HEK293 (cell line): ENCODE data around the gene LTB4R.

ENCODE experiments used
- CTCF ChIA-PET: fragments of 350-600 bp; formaldehyde crosslinking; extraction: SDS; loops from one replicate; lab custom pipeline; 2021; ENCODE audit warnings: antibody characterized with exemption; lab: Yijun Ruan, JAX
- POLR2A ChIA-PET: fragments of 300-600 bp; formaldehyde crosslinking; extraction: SDS; loops from one replicate; lab custom pipeline; 2020; ENCODE audit warnings: antibody characterized with exemption, inconsistent platforms; lab: Yijun Ruan, JAX
- H3K27ac ChIP-seq: fragments of 200-500 bp; sonication (Bioruptor generic); 2 replicates; pipeline ENCODE4 v1.5.1; 2014; ENCODE audit warnings: low read depth, low read length, control low read depth, inconsistent platforms; ENCODE audit errors: extremely low read depth
- H3K36me3 ChIP-seq, 2 experiments: fragments of 200-500 bp in 1 of 2; sonication (Bioruptor generic) in 1 of 2; 1 replicate in 1 of 2; 2 replicates in 1 of 2; pipeline ENCODE4 v1.5.1; 2014 to 2017; ENCODE audit warnings: inconsistent platforms in 2 of 2, low read length in 2 of 2; ENCODE audit not compliant: control insufficient read depth in 2 of 2, insufficient read depth in 1 of 2
- H3K4me1 ChIP-seq: fragments of 200-500 bp; sonication (Bioruptor generic); 2 replicates; pipeline ENCODE4 v1.5.1; 2014; ENCODE audit warnings: mild to moderate bottlenecking, low read length, inconsistent platforms; ENCODE audit not compliant: control insufficient read depth, insufficient read depth
- H3K4me3 ChIP-seq: 2 replicates; pipeline ENCODE4 v1.5.1; 2011; ENCODE audit warnings: low read depth, mild to moderate bottlenecking, control low read depth, low read length, moderate library complexity
- H3K9me3 ChIP-seq: fragments of 200-500 bp; sonication (Bioruptor generic); 2 replicates; pipeline ENCODE4 v1.5.1; 2014; ENCODE audit warnings: low read depth, low read length, inconsistent platforms; ENCODE audit not compliant: control insufficient read depth, insufficient read depth
- MEIS1 ChIP-seq: sonication (generic); formaldehyde crosslinking; IDR thresholded peaks from 2 replicates; pipeline ENCODE4 v1.8.1; 2022; ENCODE audit warnings: missing genetic modification reagents, mild to moderate bottlenecking, borderline replicate concordance
- YY2 ChIP-seq: fragments of 450-650 bp; formaldehyde crosslinking; IDR thresholded peaks from 2 replicates; pipeline ENCODE4 v1.5.1; 2016; ENCODE audit warnings: missing biosample characterization, missing genetic modification characterization
- ZBTB48 ChIP-seq: fragments of 450-650 bp; formaldehyde crosslinking; IDR thresholded peaks from 2 replicates; pipeline ENCODE4 v1.5.1; 2016; ENCODE audit warnings: missing biosample characterization, missing genetic modification characterization
- ZBTB6 ChIP-seq: fragments of 450-650 bp; formaldehyde crosslinking; IDR thresholded peaks from 2 replicates; pipeline ENCODE4 v1.5.1; 2017; ENCODE audit warnings: missing biosample characterization, missing genetic modification characterization
- ZNF555 ChIP-seq: fragments of 450-650 bp; formaldehyde crosslinking; conservative IDR thresholded peaks from 2 replicates; pipeline ENCODE4 v1.5.1; 2017; ENCODE audit warnings: missing biosample characterization, mild to moderate bottlenecking, missing genetic modification characterization, inconsistent platforms
- ZNF580 ChIP-seq: fragments of 450-650 bp; formaldehyde crosslinking; IDR thresholded peaks from 2 replicates; pipeline ENCODE4 v1.5.1; 2016; ENCODE audit warnings: missing biosample characterization, missing genetic modification characterization
- ZNF791 ChIP-seq: fragments of 450-650 bp; formaldehyde crosslinking; IDR thresholded peaks from 2 replicates; pipeline ENCODE4 v1.5.1; 2016; ENCODE audit warnings: missing biosample characterization, missing genetic modification characterization
- ZNF843 ChIP-seq: fragments of 450-650 bp; formaldehyde crosslinking; IDR thresholded peaks from 2 replicates; pipeline ENCODE4 v1.5.1; 2016; ENCODE audit warnings: missing biosample characterization, missing genetic modification characterization
- TF ChIP-seq, protein P1 (sequence below): fragments of 450-650 bp; formaldehyde crosslinking; IDR thresholded peaks from 2 replicates; pipeline ENCODE4 v1.5.1; 2016; ENCODE audit warnings: missing biosample characterization, missing genetic modification characterization
- TF ChIP-seq, protein P2 (sequence below): fragments of 450-650 bp; formaldehyde crosslinking; IDR thresholded peaks from 2 replicates; pipeline ENCODE4 v1.5.1; 2017; ENCODE audit warnings: missing biosample characterization, missing genetic modification characterization
- TF ChIP-seq, protein P3 (sequence below): fragments of 450-650 bp; formaldehyde crosslinking; IDR thresholded peaks from 2 replicates; pipeline ENCODE4 v1.5.1; 2016; ENCODE audit warnings: missing biosample characterization, missing genetic modification characterization

Gene LTB4R

DNA sequence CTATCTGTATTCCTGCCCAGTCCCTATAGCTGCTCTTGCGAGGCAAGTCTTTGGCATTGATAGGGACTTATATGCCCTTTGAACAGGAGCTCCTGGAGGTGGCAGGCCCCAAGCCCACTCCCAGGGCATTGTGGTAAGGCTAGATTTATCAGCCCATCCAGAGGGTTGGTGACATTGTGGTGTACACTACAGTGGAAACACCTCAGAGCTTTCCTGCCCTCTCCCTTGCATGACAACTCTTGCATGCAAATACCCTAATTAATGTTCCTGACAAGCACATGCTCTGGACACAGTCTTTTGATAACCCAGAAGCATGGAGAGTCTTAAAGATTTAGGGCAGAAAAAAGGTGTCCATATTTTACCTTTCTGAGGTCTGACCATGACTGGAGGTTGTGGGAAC, 29.3 kb downstream of the LTB4R start:
- Histone ChIP-seq H3K9me3 (no peaks in the 10 kb centered on the region), H3K4me3 (no peak overlapping the region), H3K36me3 (no peaks in the 10 kb centered on the region), H3K4me1 (no peaks in the 10 kb centered on the region), H3K27ac (no peak overlapping the region)
- ChIA-PET CTCF (interaction anchor here (0.7 to 2.2 kb wide), 4 partner anchors 10 to 96 kb away, joined by 3 to 10 read pairs (median 4); no protein-coding TSS in a partner anchor), POLR2A (no interaction called here)
- TF ChIP-seq ZNF580 (tag by site-specific recombination), result no peak
- TF ChIP-seq, protein P1, sequence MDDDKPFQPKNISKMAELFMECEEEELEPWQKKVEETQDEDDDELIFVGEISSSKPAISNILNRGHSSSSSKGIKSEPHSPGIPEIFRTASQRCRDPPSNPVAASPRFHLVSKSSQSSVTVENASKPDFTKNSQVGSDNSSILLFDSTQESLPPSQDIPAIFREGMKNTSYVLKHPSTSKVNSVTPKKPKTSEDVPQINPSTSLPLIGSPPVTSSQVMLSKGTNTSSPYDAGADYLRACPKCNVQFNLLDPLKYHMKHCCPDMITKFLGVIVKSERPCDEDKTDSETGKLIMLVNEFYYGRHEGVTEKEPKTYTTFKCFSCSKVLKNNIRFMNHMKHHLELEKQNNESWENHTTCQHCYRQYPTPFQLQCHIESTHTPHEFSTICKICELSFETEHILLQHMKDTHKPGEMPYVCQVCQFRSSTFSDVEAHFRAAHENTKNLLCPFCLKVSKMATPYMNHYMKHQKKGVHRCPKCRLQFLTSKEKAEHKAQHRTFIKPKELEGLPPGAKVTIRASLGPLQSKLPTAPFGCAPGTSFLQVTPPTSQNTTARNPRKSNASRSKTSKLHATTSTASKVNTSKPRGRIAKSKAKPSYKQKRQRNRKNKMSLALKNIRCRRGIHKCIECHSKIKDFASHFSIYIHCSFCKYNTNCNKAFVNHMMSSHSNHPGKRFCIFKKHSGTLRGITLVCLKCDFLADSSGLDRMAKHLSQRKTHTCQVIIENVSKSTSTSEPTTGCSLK, result no peak
- no peak for TF ChIP-seq ZNF791 (tag by site-specific recombination)
- no peak for TF ChIP-seq YY2 (tag by site-specific recombination)
- TF ChIP-seq, protein P2, sequence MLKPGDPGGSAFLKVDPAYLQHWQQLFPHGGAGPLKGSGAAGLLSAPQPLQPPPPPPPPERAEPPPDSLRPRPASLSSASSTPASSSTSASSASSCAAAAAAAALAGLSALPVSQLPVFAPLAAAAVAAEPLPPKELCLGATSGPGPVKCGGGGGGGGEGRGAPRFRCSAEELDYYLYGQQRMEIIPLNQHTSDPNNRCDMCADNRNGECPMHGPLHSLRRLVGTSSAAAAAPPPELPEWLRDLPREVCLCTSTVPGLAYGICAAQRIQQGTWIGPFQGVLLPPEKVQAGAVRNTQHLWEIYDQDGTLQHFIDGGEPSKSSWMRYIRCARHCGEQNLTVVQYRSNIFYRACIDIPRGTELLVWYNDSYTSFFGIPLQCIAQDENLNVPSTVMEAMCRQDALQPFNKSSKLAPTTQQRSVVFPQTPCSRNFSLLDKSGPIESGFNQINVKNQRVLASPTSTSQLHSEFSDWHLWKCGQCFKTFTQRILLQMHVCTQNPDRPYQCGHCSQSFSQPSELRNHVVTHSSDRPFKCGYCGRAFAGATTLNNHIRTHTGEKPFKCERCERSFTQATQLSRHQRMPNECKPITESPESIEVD (tag by site-specific recombination), result no peak
- TF ChIP-seq ZNF843, result no peak
- no peak for TF ChIP-seq ZBTB6 (tag by site-specific recombination)
- TF ChIP-seq MEIS1 (CRISPR knock-in tag), result no peak
- TF ChIP-seq ZBTB48 (tag by site-specific recombination), result no peak

DNA sequence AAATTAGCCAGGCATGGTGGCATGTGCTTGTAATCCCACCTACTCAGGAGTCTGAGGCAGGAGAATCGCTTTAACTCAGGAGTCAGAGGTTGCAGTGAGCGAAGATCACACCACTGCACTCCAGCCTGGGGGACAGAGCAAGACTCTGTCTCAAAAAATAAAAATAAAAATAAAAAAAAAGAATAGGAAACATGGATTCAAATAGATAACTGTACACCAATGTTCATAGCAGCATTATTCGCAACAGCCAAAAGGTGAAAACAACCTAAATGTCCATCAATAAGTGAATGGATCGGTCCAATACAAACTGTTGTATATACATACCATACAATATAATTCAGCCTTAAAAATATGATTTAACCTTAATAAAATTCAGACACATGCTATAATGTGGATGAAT, 31.6 kb downstream of the LTB4R start:
- CTCF ChIA-PET, result interaction anchor here (1.6 to 2.8 kb wide), 2 partner anchors 9 to 10 kb away, joined by 6 to 17 read pairs; no protein-coding TSS in a partner anchor
- POLR2A ChIA-PET, result no interaction called here
- Histone ChIP-seq H3K4me3 (no peak overlapping the region), H3K9me3 (no peaks in the 10 kb centered on the region), H3K27ac (no peak overlapping the region), H3K36me3 (no peaks in the 10 kb centered on the region), H3K4me1 (no peaks in the 10 kb centered on the region)
- TF ChIP-seq, protein P3, sequence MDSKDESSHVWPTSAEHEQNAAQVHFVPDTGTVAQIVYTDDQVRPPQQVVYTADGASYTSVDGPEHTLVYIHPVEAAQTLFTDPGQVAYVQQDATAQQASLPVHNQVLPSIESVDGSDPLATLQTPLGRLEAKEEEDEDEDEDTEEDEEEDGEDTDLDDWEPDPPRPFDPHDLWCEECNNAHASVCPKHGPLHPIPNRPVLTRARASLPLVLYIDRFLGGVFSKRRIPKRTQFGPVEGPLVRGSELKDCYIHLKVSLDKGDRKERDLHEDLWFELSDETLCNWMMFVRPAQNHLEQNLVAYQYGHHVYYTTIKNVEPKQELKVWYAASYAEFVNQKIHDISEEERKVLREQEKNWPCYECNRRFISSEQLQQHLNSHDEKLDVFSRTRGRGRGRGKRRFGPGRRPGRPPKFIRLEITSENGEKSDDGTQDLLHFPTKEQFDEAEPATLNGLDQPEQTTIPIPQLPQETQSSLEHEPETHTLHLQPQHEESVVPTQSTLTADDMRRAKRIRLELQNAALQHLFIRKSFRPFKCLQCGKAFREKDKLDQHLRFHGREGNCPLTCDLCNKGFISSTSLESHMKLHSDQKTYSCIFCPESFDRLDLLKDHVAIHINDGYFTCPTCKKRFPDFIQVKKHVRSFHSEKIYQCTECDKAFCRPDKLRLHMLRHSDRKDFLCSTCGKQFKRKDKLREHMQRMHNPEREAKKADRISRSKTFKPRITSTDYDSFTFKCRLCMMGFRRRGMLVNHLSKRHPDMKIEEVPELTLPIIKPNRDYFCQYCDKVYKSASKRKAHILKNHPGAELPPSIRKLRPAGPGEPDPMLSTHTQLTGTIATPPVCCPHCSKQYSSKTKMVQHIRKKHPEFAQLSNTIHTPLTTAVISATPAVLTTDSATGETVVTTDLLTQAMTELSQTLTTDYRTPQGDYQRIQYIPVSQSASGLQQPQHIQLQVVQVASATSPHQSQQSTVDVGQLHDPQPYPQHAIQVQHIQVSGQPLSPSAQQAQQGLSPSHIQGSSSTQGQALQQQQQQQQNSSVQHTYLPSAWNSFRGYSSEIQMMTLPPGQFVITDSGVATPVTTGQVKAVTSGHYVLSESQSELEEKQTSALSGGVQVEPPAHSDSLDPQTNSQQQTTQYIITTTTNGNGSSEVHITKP (tag by site-specific recombination), result peak; percentile 75
- TF ChIP-seq ZNF555 (tag by site-specific recombination), result no peak
